Suprapubic skin (tissue), 4 donors: ENCODE data around the gene ART4. TPM values are rescaled to one million over a fixed set of nuclear protein-coding genes. Genes with fewer than 3 reads are reported as not detected.

Source experiments
- DNase-seq, 2 donors: peaks; one replicate each; pipeline ENCODE4 v3.0.0-alpha.2; 2019; ENCODE audit warnings: low spot score in 2 of 2
- H3K27ac ChIP-seq: fragments of 200-600 bp; sonication (generic); one replicate; pipeline ENCODE4 v1.5.1; 2019
- H3K27me3 ChIP-seq: fragments of 200-600 bp; sonication (generic); one replicate; pipeline ENCODE4 v1.5.1; 2019
- H3K36me3 ChIP-seq: fragments of 200-600 bp; sonication (generic); one replicate; pipeline ENCODE4 v1.5.1; 2019
- H3K4me1 ChIP-seq: fragments of 200-600 bp; sonication (generic); one replicate; pipeline ENCODE4 v1.5.1; 2019
- H3K4me3 ChIP-seq: fragments of 200-600 bp; sonication (generic); one replicate; pipeline ENCODE4 v1.5.1; 2019; ENCODE audit warnings: mild to moderate bottlenecking
- H3K9me3 ChIP-seq: fragments of 200-600 bp; sonication (generic); one replicate; pipeline ENCODE4 v1.5.1; 2019
- EP300 ChIP-seq: sonication (generic); formaldehyde crosslinking; IDR thresholded peaks from one replicate; pipeline ENCODE4 v1.6.1; 2017; ENCODE audit warnings: antibody characterized with exemption
- POLR2A ChIP-seq, 2 donors: fragments of 450-650 bp; IDR thresholded peaks; one replicate each; pipeline ENCODE4 v1.6.1; 2017; ENCODE audit warnings: antibody characterized with exemption in 2 of 2, mild to moderate bottlenecking in 2 of 2, moderate library complexity in 2 of 2
- POLR2AphosphoS5 ChIP-seq, 3 donors: sonication (generic); formaldehyde crosslinking; IDR thresholded peaks; one replicate each; pipeline ENCODE4 v1.6.1; 2017; ENCODE audit warnings: antibody characterized with exemption in 3 of 3
- WGBS: methylation state at CpG from one replicate; pipeline ENCODE4 v1.1.5; 2018; 5-methylcytosine and 5-hydroxymethylcytosine counted together
- total RNA-seq, 4 donors: library from RNA; depleted of rRNA; stranded (reverse); fragments of >200 nt; gene quantifications; one replicate each; pipeline ENCODE4 v1.1.0, GENCODE V29; 2016
- TF ChIP-seq, protein P1 (sequence below), 2 donors: fragments of 200-600 bp in 1 of 2; fragments of 450-650 bp in 1 of 2; sonication (generic) in 1 of 2; IDR thresholded peaks; one replicate each; pipeline ENCODE4 v1.5.1; 2016 to 2019; ENCODE audit warnings: antibody characterized with exemption in 2 of 2, mild to moderate bottlenecking in 1 of 2, moderate library complexity in 1 of 2

ART4 gene
- total RNA-seq, 4 donors from 2014 or later: 0.17 to 1.3 (median 0.42) TPM; not detected in 1

DNA sequence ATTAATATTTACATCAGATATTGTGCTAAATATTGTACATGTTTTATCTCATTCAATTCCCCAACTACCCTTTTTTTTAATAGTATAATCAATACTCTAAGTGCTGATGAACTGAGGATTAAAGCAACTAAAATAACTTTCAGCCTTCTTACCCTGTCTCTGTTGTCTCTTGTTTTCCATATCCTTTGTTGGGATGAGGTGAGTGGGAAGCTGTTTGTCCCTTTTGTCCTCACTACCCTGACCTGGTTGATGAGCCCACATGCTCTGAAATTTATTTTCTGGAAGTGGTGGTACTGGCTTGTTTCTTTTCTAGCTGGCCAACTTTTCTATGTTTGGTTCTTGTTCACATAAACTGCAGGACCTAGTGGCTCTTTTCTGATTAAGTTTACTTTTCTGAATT is 9.6 kb upstream of the ART4 start:
- DNase-seq: no peak
- no peaks in the 10 kb centered on the region for H3K9me3 ChIP-seq
- H3K36me3 ChIP-seq: no peaks in the 10 kb centered on the region
- no peak overlapping the region for H3K4me3 ChIP-seq
- H3K27me3 ChIP-seq: no peaks in the 10 kb centered on the region
- no peak overlapping the region for H3K27ac ChIP-seq
- H3K4me1 ChIP-seq: peaks cover 44% of the 10 kb centered on the region
- no peak for TF ChIP-seq EP300
- no peak for TF ChIP-seq POLR2AphosphoS5 (IDR thresholded peaks at IDR 0.05)
- TF ChIP-seq, protein P1, sequence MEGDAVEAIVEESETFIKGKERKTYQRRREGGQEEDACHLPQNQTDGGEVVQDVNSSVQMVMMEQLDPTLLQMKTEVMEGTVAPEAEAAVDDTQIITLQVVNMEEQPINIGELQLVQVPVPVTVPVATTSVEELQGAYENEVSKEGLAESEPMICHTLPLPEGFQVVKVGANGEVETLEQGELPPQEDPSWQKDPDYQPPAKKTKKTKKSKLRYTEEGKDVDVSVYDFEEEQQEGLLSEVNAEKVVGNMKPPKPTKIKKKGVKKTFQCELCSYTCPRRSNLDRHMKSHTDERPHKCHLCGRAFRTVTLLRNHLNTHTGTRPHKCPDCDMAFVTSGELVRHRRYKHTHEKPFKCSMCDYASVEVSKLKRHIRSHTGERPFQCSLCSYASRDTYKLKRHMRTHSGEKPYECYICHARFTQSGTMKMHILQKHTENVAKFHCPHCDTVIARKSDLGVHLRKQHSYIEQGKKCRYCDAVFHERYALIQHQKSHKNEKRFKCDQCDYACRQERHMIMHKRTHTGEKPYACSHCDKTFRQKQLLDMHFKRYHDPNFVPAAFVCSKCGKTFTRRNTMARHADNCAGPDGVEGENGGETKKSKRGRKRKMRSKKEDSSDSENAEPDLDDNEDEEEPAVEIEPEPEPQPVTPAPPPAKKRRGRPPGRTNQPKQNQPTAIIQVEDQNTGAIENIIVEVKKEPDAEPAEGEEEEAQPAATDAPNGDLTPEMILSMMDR (IDR thresholded peaks at IDR 0.05): no peak
- no peak for TF ChIP-seq POLR2A (IDR thresholded peaks at IDR 0.05)

DNA sequence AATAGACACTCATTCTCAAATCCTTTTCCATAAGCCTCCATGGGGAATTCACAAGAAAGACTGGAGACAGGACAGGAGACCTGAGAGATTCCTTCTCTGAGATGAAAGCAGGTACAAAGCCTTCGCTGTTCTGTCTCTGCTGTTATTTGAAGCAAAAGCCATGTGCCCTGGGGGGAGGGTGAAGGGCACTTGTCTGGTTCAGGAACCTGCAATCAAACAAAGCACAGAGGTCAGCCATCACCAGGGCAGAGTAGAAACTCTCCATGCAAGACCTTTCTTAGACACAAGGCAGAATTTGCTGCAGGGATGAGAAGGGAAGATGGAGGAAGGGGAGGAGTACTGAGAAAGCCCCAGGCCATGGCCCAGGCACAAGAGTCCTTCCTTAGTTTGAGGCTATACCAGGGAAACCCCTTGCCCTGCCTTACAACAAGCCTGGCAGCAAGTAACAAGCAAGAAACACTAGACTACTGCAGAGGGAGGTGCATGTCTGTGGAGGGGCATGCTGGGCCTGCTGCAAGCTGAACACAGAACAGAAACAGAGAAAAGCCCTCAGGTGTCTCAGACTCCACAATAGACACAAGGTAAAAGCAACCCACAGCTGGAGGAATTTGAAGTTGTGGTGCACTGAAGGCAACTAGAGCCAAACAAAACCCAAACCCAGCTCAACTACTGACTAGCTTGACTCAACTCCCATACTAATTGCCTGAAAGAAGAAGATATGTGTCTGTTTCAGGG is 7.8 kb upstream of the ART4 start:
- Histone ChIP-seq H3K4me3 (no peak overlapping the region), H3K36me3 (no peaks in the 10 kb centered on the region), H3K27ac (peak overlapping the region; percentile 45), H3K9me3 (no peaks in the 10 kb centered on the region), H3K27me3 (no peaks in the 10 kb centered on the region), H3K4me1 (peaks cover 61% of the 10 kb centered on the region)
- DNase-seq: no peak
- TF ChIP-seq, protein P1 (IDR thresholded peaks at IDR 0.05): no peak
- TF ChIP-seq POLR2AphosphoS5 (IDR thresholded peaks at IDR 0.05) (no peak), EP300 (no peak), POLR2A (IDR thresholded peaks at IDR 0.05) (no peak)
- WGBS: 33% methylated on average over 1 of the region's 1 CpG

DNA sequence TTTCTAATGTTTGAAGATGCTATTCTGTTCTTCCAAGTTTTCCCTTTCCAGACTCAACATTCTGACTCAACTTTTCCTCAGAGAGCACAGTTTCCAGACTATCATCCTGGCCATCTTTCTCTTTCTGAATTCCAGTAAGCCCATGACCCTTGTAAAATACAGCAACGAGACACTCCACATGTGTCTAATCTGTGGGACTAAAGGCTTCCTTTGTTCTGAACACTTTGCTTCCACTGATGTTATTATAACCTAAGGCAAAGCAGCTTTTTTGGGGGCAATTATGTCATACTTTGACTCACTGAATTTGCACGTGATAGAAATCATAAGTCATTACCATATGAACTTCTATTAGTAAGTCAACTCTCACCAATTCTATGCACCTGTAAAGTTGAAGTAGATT is 6.3 kb upstream of the ART4 start:
- 27% methylated on average over 2 of the region's 2 CpGs for WGBS
- DNase-seq: no peak
- Histone ChIP-seq H3K36me3 (no peaks in the 10 kb centered on the region), H3K4me3 (no peak overlapping the region), H3K9me3 (no peaks in the 10 kb centered on the region), H3K27me3 (no peaks in the 10 kb centered on the region), H3K27ac (peak overlapping the region; percentile 45), H3K4me1 (peaks cover 66% of the 10 kb centered on the region)
- no peak for TF ChIP-seq EP300
- TF ChIP-seq POLR2A (IDR thresholded peaks at IDR 0.05): no peak
- peak in 1 of 3 donors; percentile 52 for TF ChIP-seq POLR2AphosphoS5 (IDR thresholded peaks at IDR 0.05)

DNA sequence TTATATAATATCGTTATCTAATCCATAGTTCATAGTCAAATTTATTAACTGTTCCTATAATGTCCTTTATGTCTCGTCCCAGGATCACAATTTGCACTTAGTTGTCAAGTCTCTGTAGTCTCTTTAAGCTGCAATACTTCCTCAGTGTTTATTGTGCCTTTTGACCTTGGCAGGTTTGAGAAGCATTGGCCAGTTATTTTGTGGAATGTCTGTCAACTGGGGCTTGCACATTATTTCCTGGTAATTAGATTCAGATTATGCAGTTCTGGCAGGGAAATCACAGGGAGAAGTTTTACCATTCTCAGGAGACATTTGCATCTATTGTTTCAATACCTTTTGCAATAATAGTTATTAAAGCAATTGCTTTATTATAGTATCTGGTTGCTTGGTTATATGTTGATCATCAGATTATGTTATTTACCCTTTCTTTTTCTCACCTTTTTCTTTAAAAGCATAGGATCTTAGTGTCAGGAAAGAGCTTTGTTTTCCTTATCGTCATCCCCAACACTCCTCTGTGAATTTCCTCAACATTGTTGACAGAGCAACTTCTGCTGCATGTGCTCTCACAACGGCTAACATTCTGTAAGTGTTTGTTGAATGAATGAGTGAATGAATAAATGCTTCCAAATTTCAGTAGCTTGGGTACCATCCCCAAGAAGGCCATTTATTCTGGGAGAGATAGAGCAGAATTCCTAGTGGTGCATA is 3.7 kb upstream of the ART4 start:
- H3K27me3 ChIP-seq: no peaks in the 10 kb centered on the region
- H3K9me3 ChIP-seq: no peaks in the 10 kb centered on the region
- DNase-seq: no peak
- peak overlapping the region; percentile 47 for H3K27ac ChIP-seq
- no peaks in the 10 kb centered on the region for H3K36me3 ChIP-seq
- WGBS: 63% methylated on average over 4 of the region's 4 CpGs
- H3K4me3 ChIP-seq: no peak overlapping the region
- peaks cover 64% of the 10 kb centered on the region for H3K4me1 ChIP-seq
- no peak for TF ChIP-seq POLR2A (IDR thresholded peaks at IDR 0.05)
- TF ChIP-seq EP300: no peak
- TF ChIP-seq, protein P1 (IDR thresholded peaks at IDR 0.05): no peak
- no peak for TF ChIP-seq POLR2AphosphoS5 (IDR thresholded peaks at IDR 0.05)

DNA sequence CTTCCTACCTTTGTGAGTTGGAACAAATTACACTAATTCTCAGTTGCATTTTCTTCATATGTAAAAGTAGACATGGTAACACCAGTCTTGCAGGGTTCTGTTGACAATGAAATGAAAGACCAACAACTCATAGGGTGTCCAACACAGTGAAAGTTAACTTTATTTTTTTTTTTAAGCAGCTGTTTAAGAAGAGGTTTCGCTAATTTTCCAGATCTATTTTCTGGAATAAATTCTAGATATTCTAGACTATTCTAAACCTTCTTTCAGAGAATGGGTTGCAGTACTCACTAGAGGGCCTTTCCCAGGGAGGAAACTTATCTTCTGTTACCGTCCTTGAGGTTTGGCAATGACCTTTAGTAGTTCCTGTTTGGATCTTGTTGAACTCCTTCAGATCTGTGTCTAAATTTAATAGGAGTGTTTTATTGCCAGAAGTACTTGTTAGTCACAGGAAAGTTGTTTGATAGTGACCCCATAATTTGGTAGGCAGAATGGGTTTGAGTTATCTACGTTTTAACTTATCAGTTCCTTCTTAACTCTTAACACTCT is 2.8 kb upstream of the ART4 start:
- Histone ChIP-seq H3K27me3 (no peaks in the 10 kb centered on the region), H3K4me3 (no peak overlapping the region), H3K9me3 (no peaks in the 10 kb centered on the region), H3K4me1 (peaks cover 65% of the 10 kb centered on the region), H3K27ac (peak overlapping the region; percentile 47), H3K36me3 (no peaks in the 10 kb centered on the region)
- TF ChIP-seq POLR2A (IDR thresholded peaks at IDR 0.05): no peak
- TF ChIP-seq POLR2AphosphoS5 (IDR thresholded peaks at IDR 0.05): no peak
- TF ChIP-seq, protein P1 (IDR thresholded peaks at IDR 0.05): no peak
- no peak for TF ChIP-seq EP300
- DNase-seq: no peak
- WGBS: 38% methylated on average over 3 of the region's 3 CpGs
